H7 (cell line): ENCODE results near the gene SH3BGRL. TPM values are rescaled to one million over a fixed set of nuclear protein-coding genes. Genes with fewer than 3 reads are reported as not detected.
"Not testable (repeated sequence)": the region's sequence is repeated elsewhere in the genome, so short reads cannot be mapped to it uniquely, and the experiment has no call there.

Experiments
- DNase-seq: peaks from one replicate; pipeline ENCODE4 v3.0.0; 2012
- H3K27me3 ChIP-seq: 2 replicates; pipeline ENCODE4 v1.6.0; 2011; ENCODE audit warnings: mild to moderate bottlenecking, low read length; ENCODE audit not compliant: control insufficient read depth, insufficient read depth
- H3K36me3 ChIP-seq: replicated peaks from 2 replicates; pipeline ENCODE4 v1.5.1; 2011; ENCODE audit warnings: low read length; ENCODE audit not compliant: control insufficient read depth, insufficient read depth
- H3K4me3 ChIP-seq: 2 replicates; pipeline ENCODE4 v1.5.1; 2011; ENCODE audit warnings: low read depth, mild to moderate bottlenecking, control low read depth, low read length, moderate library complexity; ENCODE audit not compliant: insufficient read depth
- total RNA-seq: library from RNA; depleted of rRNA; stranded (reverse); fragments of >200 nt; shearing (Covaris generic); gene quantifications from 2 replicates; pipeline ENCODE4 v1.2.3, GENCODE V29; 2014

SH3BGRL gene
- total RNA-seq, 1 experiment from 2014 or later, result 51.7 TPM

DNA sequence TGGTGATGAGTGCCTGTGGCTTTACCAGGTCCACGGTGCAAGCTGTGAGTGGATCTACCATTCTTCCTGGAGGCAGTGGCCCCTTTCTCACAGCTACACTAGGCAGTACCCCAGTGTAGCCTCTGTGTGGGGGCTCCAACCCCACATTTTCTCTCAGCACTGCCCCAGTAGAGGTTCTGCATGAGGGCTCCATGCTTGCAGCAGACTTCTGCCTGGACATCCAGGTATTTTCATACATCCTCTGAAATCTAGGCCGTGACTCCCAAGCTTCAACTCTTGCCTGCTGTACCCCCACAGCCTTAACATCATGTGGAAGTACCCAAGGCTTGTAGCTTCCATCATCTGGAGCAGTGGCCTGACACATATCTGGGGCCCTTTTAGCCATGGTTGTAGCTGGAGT, 90.1 kb downstream of the SH3BGRL start:
- Histone ChIP-seq H3K27me3 (no peaks in the 10 kb centered on the region), H3K4me3 (no peak overlapping the region), H3K36me3 (no peaks in the 10 kb centered on the region; the same call in 1 of the 2 replicates)
- DNase-seq, result no peak

GRCh38 chrX:81294101-81294500, 92.2 kb downstream of the SH3BGRL start:
- Histone ChIP-seq H3K27me3 (no peaks in the 10 kb centered on the region), H3K36me3 (no peaks in the 10 kb centered on the region; the same call in 1 of the 2 replicates), H3K4me3 (no peak overlapping the region)
- no peak for DNase-seq

GRCh38 chrX:81301877-81302276, 100.0 kb downstream of the SH3BGRL start:
- Histone ChIP-seq H3K36me3 (no peaks in the 10 kb centered on the region), H3K4me3 (no peak overlapping the region)
- no peak for DNase-seq

GRCh38 chrX:81304563-81304962, 102.7 kb downstream of the SH3BGRL start:
- no peaks in the 10 kb centered on the region for H3K27me3 ChIP-seq
- H3K36me3 ChIP-seq, result no peaks in the 10 kb centered on the region
- no peak overlapping the region for H3K4me3 ChIP-seq
- DNase-seq, result no peak

More at GRCh38 chrX:81301877-81302276, 100.0 kb downstream of the SH3BGRL start:
- H3K27me3 ChIP-seq, result no peaks in the 10 kb centered on the region

DNA sequence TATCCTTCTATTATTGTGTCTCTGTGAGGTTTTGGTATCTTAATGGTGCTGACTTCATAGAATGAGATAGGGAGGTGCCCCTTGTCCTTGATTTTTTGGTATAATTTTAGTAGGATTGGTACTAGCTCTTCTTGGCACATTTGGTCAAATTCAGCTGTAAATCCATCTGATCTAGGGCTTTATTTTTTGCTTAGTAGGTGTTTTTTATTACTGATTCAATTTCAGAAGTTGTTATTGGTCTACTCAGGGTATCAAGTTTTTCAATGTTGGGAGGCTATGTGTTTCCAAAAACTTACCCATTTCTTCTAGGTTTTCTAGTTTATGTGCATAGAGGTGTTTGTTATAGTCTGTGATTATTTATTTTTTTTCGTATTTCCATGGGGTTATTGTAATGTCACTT, 103.3 kb downstream of the SH3BGRL start:
- DNase-seq, result no peak
- Histone ChIP-seq H3K27me3 (no peaks in the 10 kb centered on the region), H3K36me3 (no peaks in the 10 kb centered on the region), H3K4me3 (no peak overlapping the region)

- H3K4me3 ChIP-seq, result no peak overlapping the region
- no peaks in the 10 kb centered on the region for H3K27me3 ChIP-seq
- H3K36me3 ChIP-seq, result no peaks in the 10 kb centered on the region
- no peak for DNase-seq
Measured at GRCh38 chrX:81308086-81308829, 106.4 kb downstream of the SH3BGRL start.

GRCh38 chrX:81316163-81316562, 114.3 kb downstream of the SH3BGRL start:
- H3K36me3 ChIP-seq, result no peaks in the 10 kb centered on the region
- DNase-seq, result no peak
- no peaks in the 10 kb centered on the region for H3K27me3 ChIP-seq

GRCh38 chrX:81331653-81332052, 129.8 kb downstream of the SH3BGRL start:
- not testable (repeated sequence) for H3K27me3 ChIP-seq, DNase-seq, H3K36me3 ChIP-seq, H3K4me3 ChIP-seq

More at GRCh38 chrX:81316163-81316562, 114.3 kb downstream of the SH3BGRL start:
- H3K4me3 ChIP-seq, result no peak overlapping the region

- no peak for DNase-seq
- Histone ChIP-seq H3K4me3 (no peak overlapping the region), H3K27me3 (no peaks in the 10 kb centered on the region), H3K36me3 (no peaks in the 10 kb centered on the region)
Measured at GRCh38 chrX:81336455-81337152, 134.7 kb downstream of the SH3BGRL start.

GRCh38 chrX:81337805-81338204, 135.9 kb downstream of the SH3BGRL start:
- H3K4me3 ChIP-seq, result no peak overlapping the region
- DNase-seq, result no peak
- H3K36me3 ChIP-seq, result no peaks in the 10 kb centered on the region
- H3K27me3 ChIP-seq, result no peaks in the 10 kb centered on the region

DNA sequence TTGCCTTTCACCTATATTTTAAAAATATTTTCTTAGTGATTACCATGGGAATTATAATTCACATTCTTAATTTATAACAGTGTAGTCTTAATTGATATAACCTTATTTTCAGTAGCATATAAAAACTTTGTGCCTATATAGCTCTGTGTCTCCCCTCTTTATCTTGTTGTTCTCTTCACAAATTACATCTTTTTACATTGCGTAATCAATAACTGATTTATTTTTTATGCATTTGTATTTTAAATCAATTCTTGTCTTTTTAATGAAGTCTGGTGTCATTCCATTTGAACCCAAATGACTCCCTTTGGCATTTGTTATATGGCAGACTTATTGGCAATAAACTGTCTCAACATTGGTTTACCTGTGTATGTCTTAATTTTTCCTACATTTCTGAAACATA, 137.0 kb downstream of the SH3BGRL start:
- no peaks in the 10 kb centered on the region for H3K36me3 ChIP-seq
- H3K27me3 ChIP-seq, result no peaks in the 10 kb centered on the region
- DNase-seq, result no peak
- H3K4me3 ChIP-seq, result no peak overlapping the region

DNA sequence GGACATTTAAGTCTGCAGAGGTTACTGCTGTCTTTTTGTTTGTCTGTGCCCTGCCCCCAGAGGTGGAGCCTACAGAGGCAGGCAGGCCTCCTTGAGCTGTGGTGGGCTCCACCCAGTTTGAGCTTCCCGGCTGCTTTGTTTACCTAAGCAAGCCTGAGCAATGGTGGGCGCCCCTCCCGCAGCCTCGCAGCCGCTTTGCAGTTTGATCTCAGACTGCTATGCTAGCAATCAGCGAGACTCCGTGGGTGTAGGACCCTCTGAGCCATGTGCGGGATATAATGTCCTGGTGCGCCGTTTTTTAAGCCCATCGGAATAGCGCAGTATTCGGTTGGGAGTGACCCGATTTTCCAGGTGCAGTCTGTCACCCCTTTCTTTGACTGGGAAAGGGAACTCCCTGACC, 143.4 kb downstream of the SH3BGRL start:
- DNase-seq, H3K4me3 ChIP-seq, H3K36me3 ChIP-seq, H3K27me3 ChIP-seq: not testable (repeated sequence)
